GM21526 (cell line): ENCODE measurements around the gene PDZRN3.
"Not testable (repeated sequence)": the region's sequence is repeated elsewhere in the genome, so short reads cannot be mapped to it uniquely, and the experiment has no call there.

Experiments
- ATAC-seq: cut with Tn5 transposase; IDR thresholded peaks from one replicate; pipeline ENCODE4 v1.9.1; 2021; ENCODE audit warnings: moderate library complexity; ENCODE audit not compliant: unreplicated experiment, low FRiP score

The PDZRN3 gene

GRCh38 chr3:73470860-73471259, 153.9 kb downstream of the PDZRN3 start:
- ATAC-seq = no peak

DNA sequence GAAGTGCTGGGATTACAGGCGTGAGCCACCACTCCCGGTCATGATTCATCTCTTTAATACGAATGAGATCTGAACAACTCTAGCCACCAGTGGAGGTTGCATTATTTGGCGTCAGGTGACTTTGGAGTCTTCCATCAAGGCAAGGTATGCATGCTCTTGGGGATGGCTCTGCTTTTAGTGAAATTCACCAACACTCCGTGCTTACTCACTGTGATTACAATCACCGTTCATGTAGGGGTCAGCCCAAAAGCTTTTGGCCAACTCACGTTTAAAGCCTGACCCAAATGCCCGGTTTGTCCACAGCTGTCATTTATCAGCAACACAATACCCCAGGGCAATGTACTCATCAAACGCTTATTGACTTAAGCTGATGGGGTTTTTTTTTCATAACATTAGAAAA, 155.4 kb downstream of the PDZRN3 start:
- no peak for ATAC-seq

DNA sequence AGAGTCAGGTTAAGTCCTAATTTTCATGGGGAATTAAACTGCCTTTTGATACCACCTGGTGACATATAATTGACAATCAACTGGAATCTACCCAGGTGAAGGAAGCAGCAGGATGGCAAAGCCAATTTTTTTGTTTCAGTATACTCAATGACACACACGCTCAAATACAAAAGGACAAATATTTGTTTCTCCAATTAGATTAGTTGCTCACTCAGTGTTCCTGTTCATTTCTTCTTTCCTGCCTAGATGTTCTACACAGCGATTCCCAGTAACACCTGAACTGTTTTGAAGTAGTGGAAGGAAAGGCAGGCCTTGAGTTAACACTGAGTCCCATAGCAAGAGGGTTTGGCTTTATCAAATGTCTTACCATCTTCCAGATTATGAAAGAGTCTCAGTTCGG, 157.5 kb downstream of the PDZRN3 start:
- ATAC-seq = no peak

- ATAC-seq = no peak
Observed at GRCh38 chr3:73465926-73466325, 158.8 kb downstream of the PDZRN3 start.

DNA sequence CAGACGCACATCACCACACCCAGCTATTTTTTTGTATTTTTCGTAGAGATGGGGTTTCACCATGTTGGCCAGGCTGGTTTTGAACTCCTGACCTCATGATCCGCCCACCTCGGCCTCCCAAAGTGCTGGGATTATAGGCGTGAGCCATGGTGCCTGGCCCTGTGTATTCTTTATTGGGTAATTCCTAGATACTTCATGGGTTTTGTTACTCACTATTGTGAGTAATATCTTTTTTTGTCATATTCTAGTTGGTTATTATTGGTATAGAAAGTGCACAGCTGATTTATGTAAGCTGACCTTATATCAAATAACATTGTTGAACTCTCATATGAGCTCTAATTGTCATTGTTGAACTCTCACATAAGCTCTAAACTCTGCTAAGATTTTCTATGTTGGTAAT, 160.6 kb downstream of the PDZRN3 start:
- ATAC-seq = not testable (repeated sequence)

DNA sequence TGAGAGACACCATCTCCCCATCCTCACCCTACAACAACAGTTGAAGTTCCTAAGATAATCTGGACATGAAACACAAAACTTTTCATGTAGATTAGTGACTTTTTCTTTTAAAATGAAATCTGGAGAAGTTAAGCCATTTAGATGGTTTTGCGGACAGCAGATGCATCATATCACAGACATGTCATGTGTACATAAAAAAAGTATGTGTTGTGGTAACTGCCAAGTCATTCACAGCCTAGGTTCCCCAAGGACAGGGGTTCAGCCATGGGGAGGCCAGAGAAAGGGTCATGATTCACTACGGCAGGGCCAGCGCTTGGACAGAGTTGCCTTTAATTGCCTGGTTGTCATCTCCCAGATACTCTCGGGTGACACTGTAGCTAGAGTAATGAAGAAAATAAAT, 163.2 kb downstream of the PDZRN3 start:
- no peak for ATAC-seq

- ATAC-seq = no peak
Observed at GRCh38 chr3:73459711-73460110, 165.0 kb downstream of the PDZRN3 start.

DNA sequence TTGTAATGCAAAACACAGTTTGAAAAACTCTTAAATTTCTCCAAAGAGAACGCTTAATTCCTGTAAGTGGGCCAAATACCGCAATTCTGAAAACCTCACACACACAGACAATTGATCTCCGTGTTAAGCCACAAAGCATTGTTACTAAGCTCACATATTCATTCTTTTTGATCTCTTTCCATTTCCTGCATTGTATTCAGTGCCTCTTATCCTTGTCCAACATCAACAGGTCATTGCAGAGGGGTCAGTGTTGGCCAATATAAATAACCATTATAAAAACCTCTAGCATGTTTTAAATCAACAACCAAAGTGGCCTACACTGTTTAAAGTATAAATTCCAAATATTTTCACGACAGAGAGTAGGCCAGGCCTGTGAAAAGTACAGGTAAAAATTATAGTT, 171.1 kb downstream of the PDZRN3 start:
- no peak for ATAC-seq

- ATAC-seq = no peak
Observed at GRCh38 chr3:73452729-73453128, 172.0 kb downstream of the PDZRN3 start.

DNA sequence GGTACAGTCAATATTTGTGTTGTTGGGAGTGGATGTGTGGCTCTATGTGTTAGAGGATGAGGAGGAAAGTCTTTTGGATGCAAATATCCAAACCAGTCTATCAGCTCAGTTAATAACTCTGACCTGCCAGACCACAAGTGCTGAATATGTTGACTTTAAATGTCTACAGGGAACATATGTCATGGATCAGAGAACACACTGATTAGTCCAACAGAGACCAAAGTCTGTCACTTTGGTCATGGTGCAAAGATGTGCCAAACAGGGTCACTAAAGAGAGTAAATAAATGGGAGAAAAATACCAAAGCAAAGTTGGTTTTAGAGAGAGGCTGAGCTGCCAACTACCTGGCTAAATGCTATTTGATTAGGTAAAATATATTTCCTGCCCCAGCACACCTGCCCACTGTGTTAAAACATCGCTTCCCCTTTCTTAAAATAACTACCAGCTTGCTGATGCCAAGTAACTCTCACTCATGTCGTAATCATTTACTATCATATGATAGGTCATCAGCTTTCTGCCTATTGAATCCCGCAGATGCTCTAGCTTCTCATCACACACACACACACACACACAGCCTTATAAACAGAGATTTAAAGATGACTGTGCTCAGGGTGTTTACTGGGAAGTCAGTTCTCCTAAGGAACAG, 173.3 kb downstream of the PDZRN3 start:
- peak; percentile 29 for ATAC-seq

DNA sequence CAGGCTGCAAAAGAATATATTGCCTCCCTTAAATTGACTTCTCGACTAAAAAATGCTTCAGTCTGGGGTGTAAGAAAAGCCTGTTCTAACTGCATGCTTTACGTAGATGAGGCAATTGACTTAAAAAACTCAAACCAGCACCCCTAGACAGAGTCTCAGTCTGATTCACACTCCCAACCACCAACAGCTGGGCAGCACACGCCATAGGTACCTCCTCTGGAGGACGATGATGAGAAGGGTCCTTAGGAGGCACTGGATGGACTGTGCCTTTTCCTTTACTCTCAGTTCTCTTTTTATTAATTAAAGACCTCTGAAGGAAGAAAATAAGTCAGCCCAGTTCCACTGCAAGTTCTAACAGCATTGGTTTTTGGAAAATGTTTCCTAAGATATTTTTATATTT, 175.0 kb downstream of the PDZRN3 start:
- peak; percentile 38 for ATAC-seq

- ATAC-seq = peak; percentile 86
Observed at GRCh38 chr3:73448761-73449301, 175.9 kb downstream of the PDZRN3 start.

DNA sequence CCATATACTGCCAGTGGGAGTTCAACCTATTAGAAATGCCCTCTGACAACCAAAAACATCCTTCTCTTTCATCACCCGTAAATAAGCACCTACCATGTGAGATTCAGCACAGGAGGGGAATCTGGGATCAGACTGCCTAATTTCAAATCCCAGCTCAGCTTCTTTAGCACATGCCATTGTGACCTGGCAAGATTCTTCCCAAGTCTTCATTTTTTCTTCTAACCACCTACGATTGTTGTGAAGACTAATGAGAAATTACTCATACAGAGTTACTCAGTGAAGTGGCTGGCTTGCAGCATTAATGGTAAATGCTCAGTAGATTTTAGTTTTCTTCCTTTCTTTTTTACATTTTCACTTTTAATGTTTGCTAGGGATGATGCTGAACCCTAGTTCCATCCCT, 176.7 kb downstream of the PDZRN3 start:
- ATAC-seq = peak; percentile 0

- no peak for ATAC-seq
Observed at GRCh38 chr3:73447111-73447510, 177.6 kb downstream of the PDZRN3 start.

GRCh38 chr3:73446467-73447110, 178.2 kb downstream of the PDZRN3 start:
- ATAC-seq = no peak

DNA sequence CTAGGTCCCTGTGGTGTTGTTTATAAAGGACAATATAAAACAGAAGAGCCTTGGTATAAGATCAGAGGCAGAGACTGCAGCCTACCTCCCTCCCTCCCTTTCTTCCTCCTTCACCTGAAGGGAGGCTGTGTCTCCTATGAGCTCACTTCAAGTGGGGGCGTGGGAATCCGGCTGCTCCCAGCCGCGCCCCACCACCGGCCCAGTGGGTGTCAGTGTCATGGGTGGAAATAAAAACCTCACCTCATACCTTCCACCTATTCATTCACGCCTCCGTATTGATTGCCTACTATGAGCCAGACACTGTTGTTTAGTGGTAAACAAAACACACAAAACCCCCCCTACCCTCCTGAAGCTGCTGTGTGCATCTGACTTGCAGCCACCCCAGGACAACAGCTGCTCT, 181.9 kb downstream of the PDZRN3 start:
- ATAC-seq = no peak

DNA sequence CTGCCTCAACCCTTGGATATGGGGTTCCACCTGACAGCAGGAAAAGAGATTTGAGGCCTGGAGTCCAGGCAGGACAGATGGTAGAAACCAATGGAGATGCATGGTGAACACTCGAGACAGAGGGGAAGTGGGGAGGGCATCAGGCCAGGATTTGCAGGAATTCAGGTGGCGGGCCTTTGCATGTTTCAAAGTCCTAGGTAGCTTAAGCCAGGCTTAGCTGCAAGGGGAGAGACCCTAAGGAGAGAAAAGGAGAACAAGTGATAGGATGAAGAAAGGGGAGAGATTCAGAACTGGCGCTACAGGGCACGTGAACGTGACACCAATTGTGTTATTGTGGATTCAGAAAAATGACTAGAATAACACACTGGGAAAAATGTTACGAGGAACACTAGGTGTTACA, 182.6 kb downstream of the PDZRN3 start:
- ATAC-seq = no peak

GRCh38 chr3:73437828-73438227, 186.9 kb downstream of the PDZRN3 start:
- no peak for ATAC-seq

GRCh38 chr3:73435055-73435454, 189.7 kb downstream of the PDZRN3 start:
- no peak for ATAC-seq

- ATAC-seq = no peak
Observed at GRCh38 chr3:73433687-73434086, 191.1 kb downstream of the PDZRN3 start.

DNA sequence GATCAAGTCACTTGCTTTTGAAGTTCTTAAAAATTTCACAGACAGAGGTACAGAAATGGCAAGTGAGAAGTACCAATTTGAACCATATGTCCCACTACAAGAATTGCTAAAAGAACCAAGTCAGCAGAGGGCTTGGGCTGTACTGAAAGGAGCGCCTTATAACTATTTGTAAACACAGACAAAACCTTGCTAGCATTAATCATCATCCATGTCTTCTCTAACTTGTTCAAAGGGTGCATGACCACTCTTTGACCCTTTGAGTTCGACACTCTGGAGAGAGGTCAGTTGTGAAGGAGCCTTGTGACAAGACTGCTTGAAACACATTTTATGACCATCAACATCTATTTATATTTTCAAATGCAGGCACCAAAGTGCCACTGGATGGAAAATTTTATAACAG, 191.7 kb downstream of the PDZRN3 start:
- ATAC-seq = no peak

DNA sequence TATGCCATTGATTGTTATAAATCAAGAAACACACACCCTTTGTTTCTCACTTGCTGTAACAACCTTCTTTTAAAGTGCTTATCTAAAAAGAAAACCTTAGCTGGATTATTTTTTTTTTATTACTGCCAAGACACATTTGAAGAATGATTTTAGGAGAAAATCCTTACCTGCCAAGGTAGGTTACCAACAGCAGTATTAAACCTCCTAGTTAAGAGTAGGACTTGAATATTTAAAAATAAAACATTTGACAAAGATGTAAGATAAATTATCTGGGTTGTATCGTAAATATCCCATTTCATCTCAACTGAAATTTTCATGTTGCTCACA, 192.1 kb downstream of the PDZRN3 start:
- no peak for ATAC-seq
